Measurements from ENCODE around the gene CSRP1.

DNA sequence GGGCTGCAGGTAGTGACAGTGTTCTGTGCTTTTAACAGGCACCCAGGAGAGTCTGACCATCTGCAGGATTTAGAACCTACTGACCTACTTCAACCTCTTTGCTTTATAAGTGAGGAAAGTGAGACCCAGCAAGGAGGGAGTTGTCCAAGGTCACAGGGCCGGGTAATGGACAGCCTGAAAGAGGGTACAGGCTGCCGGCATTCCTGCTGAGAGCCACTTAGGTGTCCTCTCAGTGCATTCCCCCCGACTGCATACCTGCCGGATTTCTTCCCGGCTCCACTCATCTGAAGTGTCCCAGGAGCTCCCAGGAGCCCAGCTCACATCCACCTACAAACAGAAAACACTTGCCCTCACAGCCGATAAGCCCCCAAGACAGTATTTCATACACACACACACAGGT is 51.8 kb downstream of the CSRP1 start:
- TF ChIP-seq, protein P1, sequence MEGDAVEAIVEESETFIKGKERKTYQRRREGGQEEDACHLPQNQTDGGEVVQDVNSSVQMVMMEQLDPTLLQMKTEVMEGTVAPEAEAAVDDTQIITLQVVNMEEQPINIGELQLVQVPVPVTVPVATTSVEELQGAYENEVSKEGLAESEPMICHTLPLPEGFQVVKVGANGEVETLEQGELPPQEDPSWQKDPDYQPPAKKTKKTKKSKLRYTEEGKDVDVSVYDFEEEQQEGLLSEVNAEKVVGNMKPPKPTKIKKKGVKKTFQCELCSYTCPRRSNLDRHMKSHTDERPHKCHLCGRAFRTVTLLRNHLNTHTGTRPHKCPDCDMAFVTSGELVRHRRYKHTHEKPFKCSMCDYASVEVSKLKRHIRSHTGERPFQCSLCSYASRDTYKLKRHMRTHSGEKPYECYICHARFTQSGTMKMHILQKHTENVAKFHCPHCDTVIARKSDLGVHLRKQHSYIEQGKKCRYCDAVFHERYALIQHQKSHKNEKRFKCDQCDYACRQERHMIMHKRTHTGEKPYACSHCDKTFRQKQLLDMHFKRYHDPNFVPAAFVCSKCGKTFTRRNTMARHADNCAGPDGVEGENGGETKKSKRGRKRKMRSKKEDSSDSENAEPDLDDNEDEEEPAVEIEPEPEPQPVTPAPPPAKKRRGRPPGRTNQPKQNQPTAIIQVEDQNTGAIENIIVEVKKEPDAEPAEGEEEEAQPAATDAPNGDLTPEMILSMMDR (IDR thresholded peaks at IDR 0.05; ENCODE audit: low read depth, low read length, poor library complexity, severe bottlenecking): no peak
- no peak for TF ChIP-seq EZH2phosphoT487 (IDR thresholded peaks at IDR 0.05; ENCODE audit: borderline replicate concordance, low read length)
